ENCODE data around the gene SSBP3.
"Not testable (repeated sequence)": the region's sequence is repeated elsewhere in the genome, so short reads cannot be mapped to it uniquely, and the experiment has no call there.

GRCh38 chr1:54449431-54449830, 43.2 kb upstream of the SSBP3 start:
- not testable (repeated sequence) for TF ChIP-seq MAX (CRISPR knock-in tag; IDR thresholded peaks at IDR 0.05); CTCF (IDR thresholded peaks at IDR 0.05); ZNF138 (CRISPR knock-in tag; conservative IDR thresholded peaks at IDR 0.05); AR (CRISPR knock-in tag; IDR thresholded peaks at IDR 0.05); NFE2L1 (CRISPR knock-in tag; IDR thresholded peaks at IDR 0.05); ERG (CRISPR knock-in tag; IDR thresholded peaks at IDR 0.05)

Data from WTC11 (cell line).